Endothelial cell of umbilical vein (primary cell): ENCODE measurements around the gene LRRC32. TPM values are rescaled to one million over a fixed set of nuclear protein-coding genes. Genes with fewer than 3 reads are reported as not detected.

Source experiments
- BruUV-seq: library from RNA; stranded (reverse); fragments of 400-500 nt; replicated peaks from 2 replicates; lab custom pipeline; 2021; lab: Mats Ljungman, UMichigan
- CTCF ChIA-PET: fragments of 300-600, 350-600 bp; sonication (Branson Sonifier 250); formaldehyde crosslinking; loops from one replicate; lab custom pipeline; 2021; ENCODE audit warnings: antibody characterized with exemption, inconsistent platforms; lab: Charles Lee
- POLR2A ChIA-PET: fragments of 300-600, 350-600 bp; sonication (Branson Sonifier 250); formaldehyde crosslinking; loops from one replicate; lab custom pipeline; 2021; ENCODE audit warnings: antibody characterized with exemption, inconsistent platforms; lab: Charles Lee
- DNase-seq: peaks from one replicate; pipeline ENCODE4 v3.0.0-alpha.2; 2011; ENCODE audit warnings: low read depth, low spot score
- FAIRE-seq: peaks from 2 replicates; lab custom pipeline; 2011; peaks lifted over from hg19 to GRCh38; lab: Jason Lieb, UNC
- H2AFZ ChIP-seq: 2 replicates; pipeline ENCODE4 v1.6.0; 2012; ENCODE audit warnings: low read depth, low read length, control low read depth, inconsistent platforms
- H3K27ac ChIP-seq: 2 replicates; pipeline ENCODE4 v1.5.1; 2011; ENCODE audit warnings: low read depth, mild to moderate bottlenecking, control low read depth, low read length, moderate library complexity; ENCODE audit not compliant: insufficient read depth
- H3K27me3 ChIP-seq, 2 experiments: 2 replicates each; pipeline versions ENCODE4 v1.6.0 to v1.6.1; 2011; ENCODE audit warnings: low read length in 2 of 2, mixed read lengths in 1 of 2; ENCODE audit not compliant: control insufficient read depth in 2 of 2, insufficient read depth in 2 of 2
- H3K36me3 ChIP-seq, 2 experiments: 2 replicates in 1 of 2; 3 replicates in 1 of 2; pipeline ENCODE4 v1.5.1; 2011; ENCODE audit warnings: low read length in 2 of 2, mild to moderate bottlenecking in 1 of 2, moderate library complexity in 1 of 2; ENCODE audit not compliant: control insufficient read depth in 2 of 2, insufficient read depth in 2 of 2; ENCODE audit errors: extremely low read depth in 1 of 2
- H3K4me1 ChIP-seq: 3 replicates; pipeline ENCODE4 v1.5.1; 2011; ENCODE audit warnings: mild to moderate bottlenecking, low read length; ENCODE audit not compliant: control insufficient read depth, insufficient read depth; ENCODE audit errors: extremely low read depth
- H3K4me2 ChIP-seq: 2 replicates; pipeline ENCODE4 v1.6.1; 2011; ENCODE audit warnings: low read length, control low read depth, mixed read lengths; ENCODE audit not compliant: insufficient read depth
- H3K4me3 ChIP-seq, 3 experiments: fragments of 200-600 bp in 1 of 3; sonication (generic), shearing (Covaris generic) in 1 of 3; replicated peaks in 1 of 3; 2 replicates each; pipeline ENCODE4 v1.5.1; 2011 to 2016; ENCODE audit warnings: control low read depth in 3 of 3, low read length in 3 of 3, mild to moderate bottlenecking in 2 of 3, inconsistent platforms in 1 of 3, low read depth in 1 of 3, moderate library complexity in 1 of 3; ENCODE audit not compliant: insufficient read depth in 1 of 3
- H3K79me2 ChIP-seq: 2 replicates; pipeline ENCODE4 v1.6.0; 2012; ENCODE audit warnings: low read length, inconsistent platforms; ENCODE audit not compliant: control insufficient read depth, insufficient read depth
- H3K9ac ChIP-seq: replicated peaks from 2 replicates; pipeline ENCODE3; 2011; ENCODE audit warnings: low read length, control low read depth; ENCODE audit not compliant: insufficient read depth; ENCODE audit errors: extremely low read depth
- H3K9me1 ChIP-seq: replicated peaks from 3 replicates; pipeline ENCODE4 v1.6.0; 2011; ENCODE audit warnings: mild to moderate bottlenecking, low read length; ENCODE audit not compliant: control insufficient read depth, insufficient read depth; ENCODE audit errors: extremely low read depth
- H3K9me3 ChIP-seq: replicated peaks from 2 replicates; pipeline ENCODE4 v1.5.1; 2012; ENCODE audit warnings: low read length, inconsistent platforms; ENCODE audit not compliant: control insufficient read depth, insufficient read depth
- H4K20me1 ChIP-seq: replicated peaks from 2 replicates; pipeline ENCODE3; 2011; ENCODE audit warnings: mild to moderate bottlenecking, low read length; ENCODE audit not compliant: control insufficient read depth, insufficient read depth; ENCODE audit errors: extremely low read depth
- EZH2 ChIP-seq: IDR thresholded peaks from 2 replicates; pipeline ENCODE4 v1.6.1; 2012; ENCODE audit warnings: borderline replicate concordance, low read depth, mild to moderate bottlenecking, moderate library complexity, low read length, inconsistent platforms; ENCODE audit not compliant: severe bottlenecking
- FOS ChIP-seq: IDR thresholded peaks from 2 replicates; pipeline ENCODE4 v1.6.1; 2011; ENCODE audit warnings: mild to moderate bottlenecking, low read length, moderate library complexity, borderline replicate concordance; ENCODE audit not compliant: insufficient read depth
- GATA2 ChIP-seq: IDR thresholded peaks from 2 replicates; pipeline ENCODE4 v1.7.0; 2011; ENCODE audit warnings: low read depth, mild to moderate bottlenecking, moderate library complexity, mixed read lengths, low read length; ENCODE audit not compliant: insufficient read length, insufficient read depth
- JUN ChIP-seq: IDR thresholded peaks from 2 replicates; pipeline ENCODE4 v1.6.1; 2011; ENCODE audit warnings: borderline replicate concordance, low read depth; ENCODE audit not compliant: insufficient read length, insufficient read depth
- MYC ChIP-seq: IDR thresholded peaks from one replicate; pipeline ENCODE4 v1.6.1; 2011; ENCODE audit warnings: mild to moderate bottlenecking, low read depth, low read length
- POLR2A ChIP-seq: IDR thresholded peaks from 2 replicates; pipeline ENCODE4 v1.6.1; 2012; ENCODE audit warnings: low read depth, mild to moderate bottlenecking, control low read depth, low read length
- POLR2AphosphoS5 ChIP-seq: IDR thresholded peaks from 2 replicates; pipeline ENCODE4 v1.6.1; 2012; ENCODE audit warnings: low read depth, mild to moderate bottlenecking, control low read depth, low read length, moderate library complexity; ENCODE audit not compliant: insufficient read depth
- dilution Hi-C: fragments of 300-500 bp; cut with MboI; formaldehyde crosslinking; loops from one replicate; pipeline ENCODE4 v1.15.0; 2019; ENCODE audit warnings: low sequenced_read_pairs; ENCODE audit not compliant: extremely low pct_ligation_motif_present
- intact Hi-C: fragments of 100-400 bp; cut with micrococcal nuclease; formaldehyde crosslinking; loops from one replicate; pipeline ENCODE4 v1.10.0; 2022
- polyA plus RNA-seq, 4 experiments: library from polyadenylated mRNA; depleted of rRNA in 3 of 4; stranded (reverse) in 3 of 4; unstranded in 1 of 4; fragments of >200 nt; gene quantifications; 2 replicates each; pipeline versions ENCODE4 v1.2.1 to v1.2.3, GENCODE V29; 2011 to 2012; ENCODE audit warnings: missing spikeins in 1 of 4
- total RNA-seq: library from RNA; stranded (reverse); gene quantifications from 2 replicates; pipeline ENCODE4 v1.2.3, GENCODE V29; 2021
- TF ChIP-seq, protein P1 (sequence below), 2 donors: IDR thresholded peaks; 1 replicate in 1 of 2; 2 replicates in 1 of 2; pipeline ENCODE4 v1.5.1; 2011; ENCODE audit warnings: low read length in 2 of 2, mild to moderate bottlenecking in 2 of 2, moderate library complexity in 2 of 2, control low read depth in 1 of 2, inconsistent platforms in 1 of 2, low read depth in 1 of 2; ENCODE audit not compliant: insufficient read depth in 1 of 2; ENCODE audit errors: extremely low read depth in 1 of 2

The LRRC32 gene
- total and polyA plus RNA-seq, 2 donors (not counting 3 experiments of a cell fraction or from before 2014, with no cell fraction given), result 77.2 to 117 TPM

DNA sequence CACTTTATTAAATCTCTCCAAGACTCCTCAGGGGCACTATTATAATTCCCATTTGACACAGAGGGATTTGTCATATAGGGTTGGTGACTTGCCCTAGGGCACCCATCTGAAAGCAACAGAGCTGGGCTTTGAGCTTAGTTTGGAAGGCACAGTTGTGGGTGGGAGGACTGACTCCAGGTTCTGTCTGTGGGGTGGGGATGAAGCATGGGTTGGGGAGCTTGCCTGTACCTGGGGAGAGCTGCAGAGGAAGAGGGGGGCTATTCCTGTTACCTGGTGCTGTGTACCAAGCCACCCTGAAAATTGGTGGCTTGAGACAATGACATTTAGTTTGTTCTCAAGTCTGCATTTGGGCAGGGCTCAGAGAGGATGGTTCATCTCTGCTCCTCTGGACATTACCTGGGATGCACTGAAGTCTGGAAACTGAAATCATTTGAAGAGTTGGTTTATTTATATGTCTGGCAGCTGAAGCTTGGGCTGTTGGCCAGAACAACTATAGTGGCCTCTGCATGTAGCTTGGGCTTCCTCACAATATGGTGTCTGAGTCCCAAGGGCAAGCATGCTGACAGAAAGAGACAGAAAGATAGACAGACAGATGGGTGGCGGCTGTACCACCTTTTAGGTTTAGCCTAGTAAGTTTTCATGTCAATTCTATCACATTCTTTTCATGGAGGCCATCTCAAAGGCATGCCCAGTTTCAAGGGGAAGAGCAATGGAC is 44.9 kb downstream of the LRRC32 start:
- TF ChIP-seq GATA2 (no peak), FOS (no peak), JUN (no peak), POLR2AphosphoS5 (no peak), EZH2 (no peak), POLR2A (no peak), MYC (no peak)
- TF ChIP-seq, protein P1, sequence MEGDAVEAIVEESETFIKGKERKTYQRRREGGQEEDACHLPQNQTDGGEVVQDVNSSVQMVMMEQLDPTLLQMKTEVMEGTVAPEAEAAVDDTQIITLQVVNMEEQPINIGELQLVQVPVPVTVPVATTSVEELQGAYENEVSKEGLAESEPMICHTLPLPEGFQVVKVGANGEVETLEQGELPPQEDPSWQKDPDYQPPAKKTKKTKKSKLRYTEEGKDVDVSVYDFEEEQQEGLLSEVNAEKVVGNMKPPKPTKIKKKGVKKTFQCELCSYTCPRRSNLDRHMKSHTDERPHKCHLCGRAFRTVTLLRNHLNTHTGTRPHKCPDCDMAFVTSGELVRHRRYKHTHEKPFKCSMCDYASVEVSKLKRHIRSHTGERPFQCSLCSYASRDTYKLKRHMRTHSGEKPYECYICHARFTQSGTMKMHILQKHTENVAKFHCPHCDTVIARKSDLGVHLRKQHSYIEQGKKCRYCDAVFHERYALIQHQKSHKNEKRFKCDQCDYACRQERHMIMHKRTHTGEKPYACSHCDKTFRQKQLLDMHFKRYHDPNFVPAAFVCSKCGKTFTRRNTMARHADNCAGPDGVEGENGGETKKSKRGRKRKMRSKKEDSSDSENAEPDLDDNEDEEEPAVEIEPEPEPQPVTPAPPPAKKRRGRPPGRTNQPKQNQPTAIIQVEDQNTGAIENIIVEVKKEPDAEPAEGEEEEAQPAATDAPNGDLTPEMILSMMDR (IDR thresholded peaks at IDR 0.05; ENCODE audit: extremely low read depth in 1 of 2, insufficient read depth in 1 of 2, low read depth in 1 of 2, low read length in 2 of 2), result no peak
- no peaks in the 10 kb centered on the region for H4K20me1 ChIP-seq
- ChIA-PET CTCF (no interaction called here), POLR2A (no interaction called here)
- FAIRE-seq (no peak), DNase-seq (no peak)
- no peak overlapping the region for H3K9ac ChIP-seq
- no peaks in the 10 kb centered on the region for H3K9me1 ChIP-seq
- no peak overlapping the region for H3K4me2 ChIP-seq
- intact Hi-C loops (no loop called here), dilution Hi-C loops (no loop called here)
- H3K9me3 ChIP-seq, result no peaks in the 10 kb centered on the region
- H3K79me2 ChIP-seq, result no peaks in the 10 kb centered on the region
- no TSS peak for BruUV-seq
- H3K4me1 ChIP-seq, result peaks cover 28% of the 10 kb centered on the region
- H3K4me3 ChIP-seq, result no peak overlapping the region
- no peak overlapping the region for H3K27ac ChIP-seq
- H2AFZ ChIP-seq, result no peak overlapping the region
- H3K36me3 ChIP-seq, result no peaks in the 10 kb centered on the region
- H3K27me3 ChIP-seq, result no peaks in the 10 kb centered on the region
